ENCODE results near the gene PTPRN2. TPM values are rescaled to one million over a fixed set of nuclear protein-coding genes. Genes with fewer than 3 reads are reported as not detected.

PTPRN2 gene
- total and polyA plus RNA-seq, 2 of the 8 experiments (the other 6 are each of a cell fraction or from before 2014, with no cell fraction given): 2.6 to 4.5 TPM

DNA sequence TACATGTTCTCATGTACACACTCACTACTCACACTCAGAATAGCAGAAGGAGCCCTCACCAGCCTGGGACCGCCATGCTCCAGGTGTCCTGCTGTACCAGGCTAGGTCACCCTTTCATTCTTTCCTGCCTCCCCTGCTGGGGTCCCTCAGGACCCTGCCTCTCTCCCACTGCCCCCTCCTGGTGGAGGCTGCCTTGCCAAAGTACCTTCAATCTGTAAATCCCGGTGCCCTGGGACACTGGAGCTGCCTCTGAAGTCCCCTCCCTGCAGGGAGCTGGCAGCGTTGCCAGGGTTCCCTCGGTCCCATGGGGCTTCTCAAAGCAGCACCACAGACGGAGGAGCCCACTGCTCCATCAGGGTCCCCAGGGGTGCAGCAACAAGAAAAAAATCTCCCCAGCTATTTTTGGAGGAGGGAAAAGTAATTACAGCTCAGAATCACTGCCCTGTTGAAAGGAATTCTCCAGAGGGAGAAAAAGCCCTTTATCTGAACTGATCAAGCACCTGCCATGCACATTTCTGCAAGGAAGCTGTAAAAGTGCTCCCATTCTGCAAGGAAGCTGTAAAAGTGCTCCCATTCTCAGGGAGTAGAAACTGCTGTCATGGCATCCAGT lies 259.9 kb downstream of the PTPRN2 start:
- Histone ChIP-seq H3K4me3 (ENCODE audit: extremely low read depth in 1 of 4, insufficient read depth in 2 of 4, low read depth in 3 of 4, low read length in 4 of 4) (no peak overlapping the region), H3K14ac (ENCODE audit: insufficient read length) (no peak overlapping the region)
- CTCF ChIA-PET (ENCODE audit: partially characterized antibody): interaction anchor here (2.1 kb wide), 1 partner anchor 27 kb away, joined by 12 read pairs; no protein-coding TSS in a partner anchor

More for the DNA sequence above, 259.9 kb downstream of the PTPRN2 start:
- WGBS, 2 experiments (ENCODE audit: extremely low coverage in 1 of 2, insufficient coverage in 1 of 2, insufficient read length in 1 of 2, insufficient replicate concordance in 2 of 2, low coverage in 1 of 2, low lambda C conversion rate in 2 of 2, missing lambda C conversion rate in 1 of 2): 68% methylated on average over 5 of the region's 5 CpGs; no CpG with 5 or more reads in 1 of the 2 experiments
- TF ChIP-seq CTBP2 (IDR thresholded peaks at IDR 0.05; ENCODE audit: borderline replicate concordance, insufficient read depth, insufficient read length, low read length): no peak
- TF ChIP-seq, protein P1, sequence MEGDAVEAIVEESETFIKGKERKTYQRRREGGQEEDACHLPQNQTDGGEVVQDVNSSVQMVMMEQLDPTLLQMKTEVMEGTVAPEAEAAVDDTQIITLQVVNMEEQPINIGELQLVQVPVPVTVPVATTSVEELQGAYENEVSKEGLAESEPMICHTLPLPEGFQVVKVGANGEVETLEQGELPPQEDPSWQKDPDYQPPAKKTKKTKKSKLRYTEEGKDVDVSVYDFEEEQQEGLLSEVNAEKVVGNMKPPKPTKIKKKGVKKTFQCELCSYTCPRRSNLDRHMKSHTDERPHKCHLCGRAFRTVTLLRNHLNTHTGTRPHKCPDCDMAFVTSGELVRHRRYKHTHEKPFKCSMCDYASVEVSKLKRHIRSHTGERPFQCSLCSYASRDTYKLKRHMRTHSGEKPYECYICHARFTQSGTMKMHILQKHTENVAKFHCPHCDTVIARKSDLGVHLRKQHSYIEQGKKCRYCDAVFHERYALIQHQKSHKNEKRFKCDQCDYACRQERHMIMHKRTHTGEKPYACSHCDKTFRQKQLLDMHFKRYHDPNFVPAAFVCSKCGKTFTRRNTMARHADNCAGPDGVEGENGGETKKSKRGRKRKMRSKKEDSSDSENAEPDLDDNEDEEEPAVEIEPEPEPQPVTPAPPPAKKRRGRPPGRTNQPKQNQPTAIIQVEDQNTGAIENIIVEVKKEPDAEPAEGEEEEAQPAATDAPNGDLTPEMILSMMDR (IDR thresholded peaks at IDR 0.05; ENCODE audit: control extremely low read depth in 1 of 3, insufficient read depth in 1 of 3, low read depth in 1 of 3, low read length in 3 of 3): peak in 2 of 3 experiments; percentile 18 to 19; a peak in 2 of 4 replicates
- Histone ChIP-seq H3K23ac (ENCODE audit: insufficient read length) (no peak overlapping the region), H4K5ac (ENCODE audit: insufficient read length, low read depth, low read length) (no peak overlapping the region), H3K4ac (replicated peaks; ENCODE audit: insufficient read length, low read depth, low read length) (no peak overlapping the region), H2AFZ (ENCODE audit: low read length) (no peak overlapping the region), H3K27me3 (replicated peaks in 1 of 4; ENCODE audit: control insufficient read depth in 3 of 4, extremely low read depth in 1 of 4, insufficient read depth in 3 of 4, low read length in 3 of 4) (peaks cover 0 to 2% (median 0%) of the 10 kb centered on the region in 4 experiments; a peak in 1 of 7 replicates), H3K79me1 (ENCODE audit: low read depth, low read length) (no peaks in the 10 kb centered on the region), H2AK5ac (ENCODE audit: low read depth, low read length) (peak overlapping the region; percentile 98; the same call in 1 of the 2 replicates), H2BK5ac (ENCODE audit: low read depth, low read length) (no peak overlapping the region), H2BK15ac (ENCODE audit: low read length) (0 out of 2 replicates have a peak overlapping the region, but pooled peaks have one; percentile 2), H4K20me1 (replicated peaks in 1 of 2; ENCODE audit: control insufficient read depth in 1 of 2, insufficient read depth in 2 of 2, low read length in 2 of 2) (peaks cover 0 to 9% of the 10 kb centered on the region in 2 experiments), H2BK20ac (ENCODE audit: low read length) (no peak overlapping the region), H3K4me1 (replicated peaks in 1 of 4; ENCODE audit: control insufficient read depth in 3 of 4, insufficient read depth in 4 of 4, low read length in 3 of 4) (peaks cover 0 to 9% (median 3%) of the 10 kb centered on the region in 4 experiments; a peak in 4 of 7 replicates), H4K91ac (replicated peaks; ENCODE audit: insufficient read length, low read length) (no peak overlapping the region), H3K79me2 (ENCODE audit: control insufficient read depth in 1 of 2, insufficient read depth in 2 of 2, low read length in 2 of 2) (no peaks in the 10 kb centered on the region), H4K8ac (ENCODE audit: extremely low read depth, insufficient read depth, low read length) (no peak overlapping the region), H3K23me2 (ENCODE audit: low read depth, low read length) (peaks cover 7% of the 10 kb centered on the region), H3K9me3 (ENCODE audit: insufficient read depth in 2 of 2, low read depth in 1 of 2, low read length in 1 of 2) (peaks cover 28 to 48% of the 10 kb centered on the region in 2 experiments), H3K27ac (ENCODE audit: low read depth, low read length) (no peak overlapping the region), H2BK120ac (replicated peaks; ENCODE audit: low read depth, low read length) (no peak overlapping the region), H3K18ac (ENCODE audit: extremely low read depth, low read length) (no peak overlapping the region), H2BK12ac (ENCODE audit: low read depth, low read length) (peak overlapping the region; percentile 2; the same call in 1 of the 2 replicates), H3K9ac (replicated peaks in 1 of 4; ENCODE audit: extremely low read depth in 1 of 4, low read depth in 3 of 4, low read length in 3 of 4) (no peak overlapping the region), H3K4me2 (ENCODE audit: insufficient read depth in 1 of 2, low read depth in 2 of 2, low read length in 2 of 2) (no peak overlapping the region; a peak in 1 of 4 replicates), H3K36me3 (ENCODE audit: control insufficient read depth in 2 of 4, insufficient read depth in 4 of 4, low read length in 3 of 4) (peaks cover 0 to 5% (median 0%) of the 10 kb centered on the region in 4 experiments; a peak in 1 of 8 replicates), H3K56ac (replicated peaks; ENCODE audit: insufficient read length, low read depth, low read length) (no peak overlapping the region)
- DNase-seq (ENCODE audit: low read depth in 1 of 2, low spot score in 2 of 2) (peak in 1 of 2 experiments; percentile 45), FAIRE-seq (no peak)
- POLR2A ChIA-PET (ENCODE audit: partially characterized antibody): no interaction called here

All from H1 (cell line).